A172 (cell line): ENCODE data around the gene SGMS2. TPM values are rescaled to one million over a fixed set of nuclear protein-coding genes. Genes with fewer than 3 reads are reported as not detected.

Source experiments
- total RNA-seq: library from RNA; depleted of rRNA; stranded (reverse); fragments of >200 nt; shearing (Covaris generic); gene quantifications from 2 replicates; pipeline ENCODE4 v1.2.3, GENCODE V29; 2014; rRNA removed

The SGMS2 gene
- total RNA-seq, 1 experiment from 2014 or later, result 29.4 TPM

Other genes with a start within 250 kb of the SGMS2 start
- gene PAPSS1, start 104.7 kb upstream of the SGMS2 start, total RNA-seq, result 62.3 and 71.9 TPM in 2 replicates
- 13.1 and 15.7 TPM in 2 replicates for gene CYP2U1, start 106.6 kb downstream of the SGMS2 start, total RNA-seq
- gene HADH, start 165.0 kb downstream of the SGMS2 start, total RNA-seq, result 7.7 and 10.8 TPM in 2 replicates